Mucosa of descending colon (tissue), 3 donors: Measurements from ENCODE around the gene OFD1. TPM values are rescaled to one million over a fixed set of nuclear protein-coding genes. Genes with fewer than 3 reads are reported as not detected.

Experiments used
- ATAC-seq: fragments of 200-7000 bp; cut with Tn5 transposase; one replicate; pipeline ENCODE4 v1.9.1; 2020; ENCODE audit warnings: mild to moderate bottlenecking, moderate library complexity
- DNase-seq, 3 donors: peaks; one replicate each; pipeline ENCODE4 v3.0.0-alpha.2; 2020
- H3K36me3 ChIP-seq: fragments of 200-600 bp; one replicate; pipeline ENCODE4 v1.8.0; 2021; ENCODE audit warnings: low read depth, mild to moderate bottlenecking
- H3K4me1 ChIP-seq: fragments of 200-600 bp; one replicate; pipeline ENCODE4 v1.8.0; 2021; ENCODE audit warnings: low read depth, mild to moderate bottlenecking
- H3K4me3 ChIP-seq: fragments of 200-600 bp; one replicate; pipeline ENCODE4 v1.8.0; 2021; ENCODE audit warnings: mild to moderate bottlenecking
- H3K9me3 ChIP-seq: fragments of 200-600 bp; one replicate; pipeline ENCODE4 v1.8.0; 2021; ENCODE audit warnings: mild to moderate bottlenecking
- intact Hi-C, 2 donors: fragments of 100-400 bp; cut with DNase I in 1 of 2; cut with micrococcal nuclease in 1 of 2; formaldehyde crosslinking; loops; one replicate each; pipeline versions ENCODE4 v1.11.0 to v1.11.1; 2022; cut with DNase I, micrococcal nuclease
- total RNA-seq, 3 donors: library from RNA; stranded (reverse); fragmentation: NEBNext Ultra II Directional in 2 of 3; extraction: Animal tissue kit (Norgen Biotek cat#: 25700) in 2 of 3; gene quantifications; one replicate each; pipeline versions ENCODE4 v1.2.1 to v1.2.4, GENCODE V29; 2021 to 2023
- TF ChIP-seq, protein P1 (sequence below): fragments of 200-600 bp; IDR thresholded peaks from one replicate; pipeline ENCODE4 v1.8.0; 2022; ENCODE audit warnings: antibody characterized with exemption, mild to moderate bottlenecking
- donor health status: DM: no; HTN: no; CAD: no; lungs with moderate emphysema.
- donor health status: DM: no; HTN: no; CAD: no.
- donor health status: DM: no; HTN: yes; CAD: no.

Gene OFD1
- total RNA-seq, 3 donors from 2014 or later: 26.0 to 49.4 (median 32.6) TPM

- Histone ChIP-seq H3K4me3 (no peak overlapping the region), H3K9me3 (no peaks in the 10 kb centered on the region), H3K4me1 (no peaks in the 10 kb centered on the region), H3K36me3 (no peaks in the 10 kb centered on the region)
- intact Hi-C loops: no loop called here
- TF ChIP-seq, protein P1, sequence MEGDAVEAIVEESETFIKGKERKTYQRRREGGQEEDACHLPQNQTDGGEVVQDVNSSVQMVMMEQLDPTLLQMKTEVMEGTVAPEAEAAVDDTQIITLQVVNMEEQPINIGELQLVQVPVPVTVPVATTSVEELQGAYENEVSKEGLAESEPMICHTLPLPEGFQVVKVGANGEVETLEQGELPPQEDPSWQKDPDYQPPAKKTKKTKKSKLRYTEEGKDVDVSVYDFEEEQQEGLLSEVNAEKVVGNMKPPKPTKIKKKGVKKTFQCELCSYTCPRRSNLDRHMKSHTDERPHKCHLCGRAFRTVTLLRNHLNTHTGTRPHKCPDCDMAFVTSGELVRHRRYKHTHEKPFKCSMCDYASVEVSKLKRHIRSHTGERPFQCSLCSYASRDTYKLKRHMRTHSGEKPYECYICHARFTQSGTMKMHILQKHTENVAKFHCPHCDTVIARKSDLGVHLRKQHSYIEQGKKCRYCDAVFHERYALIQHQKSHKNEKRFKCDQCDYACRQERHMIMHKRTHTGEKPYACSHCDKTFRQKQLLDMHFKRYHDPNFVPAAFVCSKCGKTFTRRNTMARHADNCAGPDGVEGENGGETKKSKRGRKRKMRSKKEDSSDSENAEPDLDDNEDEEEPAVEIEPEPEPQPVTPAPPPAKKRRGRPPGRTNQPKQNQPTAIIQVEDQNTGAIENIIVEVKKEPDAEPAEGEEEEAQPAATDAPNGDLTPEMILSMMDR: no peak
- ATAC-seq (no peak), DNase-seq (no peak)
These were observed 56.6 kb downstream of the OFD1 start for GRCh38 chrX:13791145-13791544.

GRCh38 chrX:13791559-13791958 lies 57.0 kb downstream of the OFD1 start:
- no peaks in the 10 kb centered on the region for H3K9me3 ChIP-seq
- H3K4me1 ChIP-seq: no peaks in the 10 kb centered on the region
- intact Hi-C loops: no loop called here
- no peak for ATAC-seq
- no peaks in the 10 kb centered on the region for H3K36me3 ChIP-seq
- no peak overlapping the region for H3K4me3 ChIP-seq
- DNase-seq: no peak
- TF ChIP-seq, protein P1: no peak

- H3K36me3 ChIP-seq: no peaks in the 10 kb centered on the region
- no peaks in the 10 kb centered on the region for H3K9me3 ChIP-seq
- intact Hi-C loops: no loop called here
- ATAC-seq (no peak), DNase-seq (no peak)
- no peaks in the 10 kb centered on the region for H3K4me1 ChIP-seq
- TF ChIP-seq, protein P1: no peak
- no peak overlapping the region for H3K4me3 ChIP-seq
These were observed 59.3 kb downstream of the OFD1 start for GRCh38 chrX:13793897-13794296.

GRCh38 chrX:13794417-13794816 lies 59.9 kb downstream of the OFD1 start:
- intact Hi-C loops: no loop called here
- H3K36me3 ChIP-seq: no peaks in the 10 kb centered on the region
- no peaks in the 10 kb centered on the region for H3K9me3 ChIP-seq
- DNase-seq (no peak), ATAC-seq (no peak)
- TF ChIP-seq, protein P1: no peak
- no peaks in the 10 kb centered on the region for H3K4me1 ChIP-seq
- no peak overlapping the region for H3K4me3 ChIP-seq

GRCh38 chrX:13797512-13797911 lies 63.0 kb downstream of the OFD1 start:
- Histone ChIP-seq H3K36me3 (no peaks in the 10 kb centered on the region), H3K9me3 (no peaks in the 10 kb centered on the region), H3K4me3 (no peak overlapping the region), H3K4me1 (no peaks in the 10 kb centered on the region)
- intact Hi-C loops: no loop called here
- TF ChIP-seq, protein P1: no peak
- ATAC-seq (no peak), DNase-seq (no peak)

- Histone ChIP-seq H3K36me3 (no peaks in the 10 kb centered on the region), H3K4me1 (no peaks in the 10 kb centered on the region), H3K9me3 (no peaks in the 10 kb centered on the region), H3K4me3 (no peak overlapping the region)
- no peak for DNase-seq
- TF ChIP-seq, protein P1: no peak
- intact Hi-C loops: no loop called here
- no peak for ATAC-seq
These were observed 63.6 kb downstream of the OFD1 start for GRCh38 chrX:13798184-13798583.
